ENCODE data around the gene KCNQ2. TPM values are rescaled to one million over a fixed set of nuclear protein-coding genes. Genes with fewer than 3 reads are reported as not detected.

The KCNQ2 gene
- total RNA-seq, 1 donor from 2014 or later, result 11.5 TPM

DNA sequence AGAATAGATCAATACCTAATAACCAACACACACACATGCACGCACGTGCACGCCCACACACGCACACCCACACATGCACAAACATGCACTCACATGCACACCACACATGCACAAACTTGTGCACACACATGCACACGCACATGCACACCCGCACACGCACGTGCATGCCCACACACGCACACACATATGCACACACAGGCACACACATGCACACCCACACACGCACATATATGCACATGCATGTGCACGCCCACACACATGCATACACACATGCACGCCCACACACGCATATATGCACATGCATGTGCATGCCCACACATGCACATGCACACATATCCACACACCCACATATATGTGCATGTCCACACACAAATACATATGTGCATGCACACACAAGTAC, 85.1 kb downstream of the KCNQ2 start:
- Mint-ChIP-seq H3K36me3 (ENCODE audit: low read depth, unreplicated experiment) (peaks cover 2% of the 10 kb centered on the region), H3K27me3 (ENCODE audit: low read depth, unreplicated experiment) (peaks cover 15% of the 10 kb centered on the region), H3K27ac (ENCODE audit: unreplicated experiment) (no peak overlapping the region), H3K4me3 (ENCODE audit: unreplicated experiment) (no peak overlapping the region), H3K9me3 (ENCODE audit: unreplicated experiment) (peaks cover 22% of the 10 kb centered on the region), H3K4me1 (ENCODE audit: low read depth, unreplicated experiment) (no peaks in the 10 kb centered on the region)
- no peak overlapping the region for H3K9ac ChIP-seq (ENCODE audit: low read length)
- H3K9me3 ChIP-seq (ENCODE audit: insufficient read depth, low read depth, low read length), result peaks cover 20% of the 10 kb centered on the region
- no peak for TF ChIP-seq EZH2 (IDR thresholded peaks at IDR 0.05; ENCODE audit: insufficient read depth, low read length)
- TF ChIP-seq, protein P1, sequence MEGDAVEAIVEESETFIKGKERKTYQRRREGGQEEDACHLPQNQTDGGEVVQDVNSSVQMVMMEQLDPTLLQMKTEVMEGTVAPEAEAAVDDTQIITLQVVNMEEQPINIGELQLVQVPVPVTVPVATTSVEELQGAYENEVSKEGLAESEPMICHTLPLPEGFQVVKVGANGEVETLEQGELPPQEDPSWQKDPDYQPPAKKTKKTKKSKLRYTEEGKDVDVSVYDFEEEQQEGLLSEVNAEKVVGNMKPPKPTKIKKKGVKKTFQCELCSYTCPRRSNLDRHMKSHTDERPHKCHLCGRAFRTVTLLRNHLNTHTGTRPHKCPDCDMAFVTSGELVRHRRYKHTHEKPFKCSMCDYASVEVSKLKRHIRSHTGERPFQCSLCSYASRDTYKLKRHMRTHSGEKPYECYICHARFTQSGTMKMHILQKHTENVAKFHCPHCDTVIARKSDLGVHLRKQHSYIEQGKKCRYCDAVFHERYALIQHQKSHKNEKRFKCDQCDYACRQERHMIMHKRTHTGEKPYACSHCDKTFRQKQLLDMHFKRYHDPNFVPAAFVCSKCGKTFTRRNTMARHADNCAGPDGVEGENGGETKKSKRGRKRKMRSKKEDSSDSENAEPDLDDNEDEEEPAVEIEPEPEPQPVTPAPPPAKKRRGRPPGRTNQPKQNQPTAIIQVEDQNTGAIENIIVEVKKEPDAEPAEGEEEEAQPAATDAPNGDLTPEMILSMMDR (IDR thresholded peaks at IDR 0.05; ENCODE audit: insufficient read depth, low read depth, low read length), result no peak
- H3K4me3 ChIP-seq (ENCODE audit: insufficient read depth, low read depth, low read length), result no peak overlapping the region
- H2AFZ ChIP-seq (ENCODE audit: low read depth, low read length), result no peak overlapping the region
- no peaks in the 10 kb centered on the region for H3K79me2 ChIP-seq (ENCODE audit: insufficient read depth, low read length)
- no peaks in the 10 kb centered on the region for H3K4me1 ChIP-seq (ENCODE audit: insufficient read depth, low read length)
- FAIRE-seq, result no peak
- H4K20me1 ChIP-seq (ENCODE audit: insufficient read depth, low read length), result no peaks in the 10 kb centered on the region
- H3K27ac ChIP-seq (ENCODE audit: low read depth, low read length), result no peak overlapping the region
- H3K27me3 ChIP-seq (ENCODE audit: insufficient read depth, low read length), result no peaks in the 10 kb centered on the region
- H3K36me3 ChIP-seq (ENCODE audit: insufficient read depth, low read length), result no peaks in the 10 kb centered on the region
- H3K4me2 ChIP-seq (ENCODE audit: low read length), result no peak overlapping the region
- no peak for DNase-seq (ENCODE audit: low read depth)

GRCh38 chr20:63386491-63386890, 86.0 kb downstream of the KCNQ2 start:
- no peak overlapping the region for H3K27ac ChIP-seq (ENCODE audit: low read depth, low read length)
- H3K4me3 ChIP-seq (ENCODE audit: insufficient read depth, low read depth, low read length), result no peak overlapping the region
- H3K4me1 ChIP-seq (ENCODE audit: insufficient read depth, low read length), result no peaks in the 10 kb centered on the region
- H3K9ac ChIP-seq (ENCODE audit: low read length), result no peak overlapping the region
- H2AFZ ChIP-seq (ENCODE audit: low read depth, low read length), result no peak overlapping the region
- no peaks in the 10 kb centered on the region for H4K20me1 ChIP-seq (ENCODE audit: insufficient read depth, low read length)
- no peaks in the 10 kb centered on the region for H3K4me1 Mint-ChIP-seq (ENCODE audit: low read depth, unreplicated experiment)
- no peaks in the 10 kb centered on the region for H3K79me2 ChIP-seq (ENCODE audit: insufficient read depth, low read length)
- DNase-seq (ENCODE audit: low read depth) (no peak), FAIRE-seq (no peak)
- H3K9me3 Mint-ChIP-seq (ENCODE audit: unreplicated experiment), result peaks cover 22% of the 10 kb centered on the region
- TF ChIP-seq, protein P1 (IDR thresholded peaks at IDR 0.05; ENCODE audit: insufficient read depth, low read depth, low read length), result no peak
- TF ChIP-seq EZH2 (IDR thresholded peaks at IDR 0.05; ENCODE audit: insufficient read depth, low read length), result no peak
- H3K27me3 Mint-ChIP-seq (ENCODE audit: low read depth, unreplicated experiment), result peaks cover 17% of the 10 kb centered on the region
- H3K27ac Mint-ChIP-seq (ENCODE audit: unreplicated experiment), result no peak overlapping the region
- H3K9me3 ChIP-seq (ENCODE audit: insufficient read depth, low read depth, low read length), result peaks cover 20% of the 10 kb centered on the region
- no peak overlapping the region for H3K4me2 ChIP-seq (ENCODE audit: low read length)
- H3K4me3 Mint-ChIP-seq (ENCODE audit: unreplicated experiment), result no peak overlapping the region
- H3K36me3 ChIP-seq (ENCODE audit: insufficient read depth, low read length), result no peaks in the 10 kb centered on the region
- peaks cover 2% of the 10 kb centered on the region for H3K36me3 Mint-ChIP-seq (ENCODE audit: low read depth, unreplicated experiment)
- no peaks in the 10 kb centered on the region for H3K27me3 ChIP-seq (ENCODE audit: insufficient read depth, low read length)

DNA sequence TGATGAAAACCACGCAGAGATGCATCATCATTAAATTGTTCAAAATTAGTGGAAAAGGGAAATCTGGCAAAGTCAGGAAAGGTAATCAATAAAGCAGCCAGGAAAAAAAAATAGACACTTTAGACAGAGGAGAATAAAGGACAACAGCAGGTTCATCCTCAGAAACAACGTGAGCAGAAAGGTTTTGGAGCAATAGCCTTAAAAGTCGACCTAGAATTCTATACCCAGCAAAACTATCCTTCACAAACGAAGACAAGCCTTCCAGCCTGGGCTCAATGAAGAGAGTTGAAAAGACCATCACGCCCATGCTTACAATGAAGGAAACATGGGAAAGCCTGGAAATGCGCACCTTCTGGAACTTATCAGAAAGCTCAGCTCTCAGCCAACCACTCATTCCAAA, 86.6 kb downstream of the KCNQ2 start:
- peaks cover 16% of the 10 kb centered on the region for H3K9me3 Mint-ChIP-seq (ENCODE audit: unreplicated experiment)
- Histone ChIP-seq H3K79me2 (ENCODE audit: insufficient read depth, low read length) (no peaks in the 10 kb centered on the region), H3K9me3 (ENCODE audit: insufficient read depth, low read depth, low read length) (peaks cover 20% of the 10 kb centered on the region), H3K4me3 (ENCODE audit: insufficient read depth, low read depth, low read length) (no peak overlapping the region), H3K4me1 (ENCODE audit: insufficient read depth, low read length) (no peaks in the 10 kb centered on the region), H3K27me3 (ENCODE audit: insufficient read depth, low read length) (no peaks in the 10 kb centered on the region), H3K36me3 (ENCODE audit: insufficient read depth, low read length) (no peaks in the 10 kb centered on the region), H4K20me1 (ENCODE audit: insufficient read depth, low read length) (no peaks in the 10 kb centered on the region), H2AFZ (ENCODE audit: low read depth, low read length) (no peak overlapping the region), H3K4me2 (ENCODE audit: low read length) (no peak overlapping the region), H3K9ac (ENCODE audit: low read length) (no peak overlapping the region), H3K27ac (ENCODE audit: low read depth, low read length) (no peak overlapping the region)
- H3K4me3 Mint-ChIP-seq (ENCODE audit: unreplicated experiment), result no peak overlapping the region
- H3K27me3 Mint-ChIP-seq (ENCODE audit: low read depth, unreplicated experiment), result peaks cover 22% of the 10 kb centered on the region
- TF ChIP-seq, protein P1 (IDR thresholded peaks at IDR 0.05; ENCODE audit: insufficient read depth, low read depth, low read length), result no peak
- no peak for TF ChIP-seq EZH2 (IDR thresholded peaks at IDR 0.05; ENCODE audit: insufficient read depth, low read length)
- DNase-seq (ENCODE audit: low read depth), result no peak
- H3K36me3 Mint-ChIP-seq (ENCODE audit: low read depth, unreplicated experiment), result peaks cover 2% of the 10 kb centered on the region
- no peak for FAIRE-seq
- no peaks in the 10 kb centered on the region for H3K4me1 Mint-ChIP-seq (ENCODE audit: low read depth, unreplicated experiment)
- no peak overlapping the region for H3K27ac Mint-ChIP-seq (ENCODE audit: unreplicated experiment)
